Psoas muscle (tissue), 8 donors: ENCODE measurements around the gene SYNDIG1. TPM values are rescaled to one million over a fixed set of nuclear protein-coding genes. Genes with fewer than 3 reads are reported as not detected.

ENCODE experiments used
- ATAC-seq, 4 donors: fragments of 200-7000 bp; cut with Tn5 transposase; one replicate each; pipeline ENCODE4 v1.9.1; 2020; ENCODE audit warnings: moderate library complexity in 3 of 4, mild to moderate bottlenecking in 2 of 4
- DNase-seq, 2 donors: peaks; one replicate each; pipeline ENCODE4 v3.0.0-alpha.2; 2020
- H3K27ac ChIP-seq: fragments of 200-600 bp; one replicate; pipeline ENCODE4 v1.8.0; 2022
- H3K27me3 ChIP-seq, 3 donors: fragments of 200-600 bp in 1 of 3; one replicate each; pipeline versions ENCODE4 v1.6.1 to v1.8.0; 2013 to 2022; ENCODE audit warnings: low read length in 2 of 3, mild to moderate bottlenecking in 2 of 3, moderate library complexity in 1 of 3; ENCODE audit not compliant: insufficient read depth in 3 of 3
- H3K36me3 ChIP-seq, 2 donors: fragments of 200-600 bp in 1 of 2; one replicate each; pipeline versions ENCODE4 v1.6.1 to v1.8.0; 2013 to 2022; ENCODE audit warnings: low read depth in 1 of 2, mild to moderate bottlenecking in 1 of 2, moderate library complexity in 1 of 2; ENCODE audit not compliant: insufficient read depth in 1 of 2
- H3K4me1 ChIP-seq: fragments of 200-600 bp; one replicate; pipeline ENCODE4 v1.8.0; 2022
- H3K4me3 ChIP-seq: fragments of 200-600 bp; one replicate; pipeline ENCODE4 v1.8.0; 2022; ENCODE audit warnings: mild to moderate bottlenecking
- H3K9me3 ChIP-seq: fragments of 200-600 bp; one replicate; pipeline ENCODE4 v1.8.0; 2022
- WGBS, 3 donors: extraction: QIAGEN DNeasy Blood & Tissue Kit; methylation state at CpG; one replicate each; pipeline versions ENCODE4 v1.1.6 to v1.1.7; 2013; 5-methylcytosine and 5-hydroxymethylcytosine counted together
- intact Hi-C, 2 donors: fragments of 100-400 bp; cut with DNase I; formaldehyde crosslinking; loops; one replicate each; pipeline versions ENCODE4 v1.11.0 to v1.14.2; 2022
- polyA plus RNA-seq, 3 donors: library from polyadenylated mRNA; stranded (reverse); fragments of 200-250 nt; gene quantifications; one replicate each; pipeline ENCODE4 v1.2.3, GENCODE V29; 2013
- total RNA-seq, 4 donors: library from RNA; stranded (reverse); fragmentation: NEBNext Ultra II Directional in 2 of 4; extraction: Animal tissue kit (Norgen Biotek cat#: 25700) in 2 of 4; gene quantifications; one replicate each; pipeline versions ENCODE4 v1.2.1 to v1.2.4, GENCODE V29; 2021 to 2023
- TF ChIP-seq, protein P1 (sequence below): fragments of 200-600 bp; IDR thresholded peaks from one replicate; pipeline ENCODE4 v1.8.0; 2022; ENCODE audit warnings: antibody characterized with exemption
- donor health status: healthy with polysubstance abuse.
- donor health status: DM: no; HTN: no; CAD: no; lungs with moderate emphysema.
- donor health status: Bipolar disorder and iron deficiency.
- donor health status: healthy.
- donor health status: DM: yes; HTN: yes; CAD: no.
- donor health status: DM: no; HTN: no; CAD: no.
- donor health status: DM: no; HTN: no; CAD: no.
- donor health status: DM: yes; HTN: yes; CAD: no.

The SYNDIG1 gene
- total and polyA plus RNA-seq, 7 donors, result 0.03 to 0.10 TPM; not detected in 5

DNA sequence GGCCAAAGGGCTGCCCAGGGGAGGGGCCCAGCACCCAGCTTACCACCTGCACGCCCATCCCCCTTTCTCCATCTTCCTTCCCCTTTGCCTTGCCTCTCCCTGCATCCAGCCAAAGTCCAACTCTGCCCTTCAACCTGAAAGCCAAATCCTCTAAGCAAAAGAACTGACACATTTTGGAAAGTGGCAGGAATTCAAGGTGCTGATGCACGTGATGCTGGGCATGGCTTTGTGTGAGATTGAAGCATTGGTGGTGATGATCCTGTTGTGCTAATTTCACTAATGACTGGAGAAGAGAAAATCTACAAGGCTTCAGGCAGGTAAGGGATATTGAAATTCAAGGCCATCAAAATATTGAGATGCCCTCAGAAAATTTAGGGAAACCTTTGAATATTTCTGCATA, 23.3 kb downstream of the SYNDIG1 start:
- intact Hi-C loops, result no loop called here
- TF ChIP-seq, protein P1, sequence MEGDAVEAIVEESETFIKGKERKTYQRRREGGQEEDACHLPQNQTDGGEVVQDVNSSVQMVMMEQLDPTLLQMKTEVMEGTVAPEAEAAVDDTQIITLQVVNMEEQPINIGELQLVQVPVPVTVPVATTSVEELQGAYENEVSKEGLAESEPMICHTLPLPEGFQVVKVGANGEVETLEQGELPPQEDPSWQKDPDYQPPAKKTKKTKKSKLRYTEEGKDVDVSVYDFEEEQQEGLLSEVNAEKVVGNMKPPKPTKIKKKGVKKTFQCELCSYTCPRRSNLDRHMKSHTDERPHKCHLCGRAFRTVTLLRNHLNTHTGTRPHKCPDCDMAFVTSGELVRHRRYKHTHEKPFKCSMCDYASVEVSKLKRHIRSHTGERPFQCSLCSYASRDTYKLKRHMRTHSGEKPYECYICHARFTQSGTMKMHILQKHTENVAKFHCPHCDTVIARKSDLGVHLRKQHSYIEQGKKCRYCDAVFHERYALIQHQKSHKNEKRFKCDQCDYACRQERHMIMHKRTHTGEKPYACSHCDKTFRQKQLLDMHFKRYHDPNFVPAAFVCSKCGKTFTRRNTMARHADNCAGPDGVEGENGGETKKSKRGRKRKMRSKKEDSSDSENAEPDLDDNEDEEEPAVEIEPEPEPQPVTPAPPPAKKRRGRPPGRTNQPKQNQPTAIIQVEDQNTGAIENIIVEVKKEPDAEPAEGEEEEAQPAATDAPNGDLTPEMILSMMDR, result no peak
- Histone ChIP-seq H3K4me1 (no peaks in the 10 kb centered on the region), H3K27me3 (no peaks in the 10 kb centered on the region), H3K9me3 (no peaks in the 10 kb centered on the region), H3K36me3 (no peaks in the 10 kb centered on the region), H3K4me3 (no peak overlapping the region), H3K27ac (no peak overlapping the region)
- DNase-seq (no peak), ATAC-seq (no peak)
- 82 to 97% (median 94%) methylated on average over 2 of the region's 2 CpGs for WGBS, 3 donors

DNA sequence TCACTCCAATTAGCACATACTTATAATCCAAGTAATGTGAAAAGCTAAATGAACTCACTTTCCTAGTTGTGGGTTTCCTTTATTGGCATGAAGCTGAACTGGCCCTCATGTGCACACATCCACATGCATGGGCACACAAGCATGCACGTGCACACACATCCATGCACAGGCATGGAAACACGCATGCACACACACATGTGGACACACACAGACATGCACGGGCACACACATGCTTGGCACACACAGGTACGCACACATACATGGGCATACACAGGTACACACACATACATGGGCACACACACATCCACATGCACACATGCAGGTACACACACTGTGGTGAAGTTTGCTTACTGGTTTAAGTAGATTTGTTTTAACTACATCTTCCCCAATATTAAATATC, 23.8 kb downstream of the SYNDIG1 start:
- no peaks in the 10 kb centered on the region for H3K27me3 ChIP-seq
- H3K36me3 ChIP-seq, result no peaks in the 10 kb centered on the region
- ATAC-seq (no peak), DNase-seq (no peak)
- no peak overlapping the region for H3K27ac ChIP-seq
- WGBS, 3 donors, result 91 to 96% (median 91%) methylated on average over 4 of the region's 4 CpGs
- intact Hi-C loops, result no loop called here
- no peaks in the 10 kb centered on the region for H3K4me1 ChIP-seq
- TF ChIP-seq, protein P1, result no peak
- H3K9me3 ChIP-seq, result no peaks in the 10 kb centered on the region
- H3K4me3 ChIP-seq, result no peak overlapping the region

DNA sequence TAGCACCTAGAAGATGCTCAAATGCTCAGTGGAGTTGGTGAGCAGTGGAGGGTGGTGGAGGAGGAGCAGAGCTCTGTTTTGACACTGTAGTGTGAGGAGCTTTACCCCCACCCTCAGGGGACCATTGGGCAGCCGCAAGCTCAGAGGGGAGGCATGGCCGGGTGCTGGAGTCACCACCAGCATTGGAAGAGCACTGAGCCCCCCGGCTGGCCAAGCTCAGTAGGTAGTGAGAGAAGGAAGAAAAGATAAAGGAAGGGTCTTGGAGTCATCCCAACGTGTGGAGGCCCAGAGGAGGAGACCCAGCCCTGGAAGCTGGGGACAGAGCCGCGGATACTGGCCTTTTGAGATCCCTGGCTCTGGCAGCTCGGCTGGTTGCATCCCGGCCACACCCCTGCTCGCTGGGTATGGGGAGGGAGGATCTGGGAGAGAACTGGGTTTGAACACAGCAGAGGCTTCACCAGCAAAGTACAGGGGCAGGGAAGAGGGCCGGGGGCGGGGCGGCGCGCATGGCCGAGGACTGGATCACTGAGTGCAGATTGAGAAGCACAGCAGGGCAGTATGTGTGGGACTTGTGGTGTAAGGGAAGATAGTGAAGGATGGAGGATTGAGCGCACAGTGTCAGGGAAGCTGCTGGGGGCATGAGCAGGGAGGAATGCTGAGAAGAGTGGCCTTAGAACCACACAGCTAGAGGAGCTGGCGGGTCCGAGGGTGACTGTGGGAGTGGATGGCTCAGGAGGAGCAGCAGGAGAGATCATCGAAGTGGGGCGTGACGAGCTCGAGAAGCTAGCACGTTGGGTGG, 24.4 kb downstream of the SYNDIG1 start:
- Histone ChIP-seq H3K27me3 (no peaks in the 10 kb centered on the region), H3K4me3 (no peak overlapping the region), H3K27ac (no peak overlapping the region), H3K36me3 (no peaks in the 10 kb centered on the region), H3K4me1 (no peaks in the 10 kb centered on the region), H3K9me3 (no peaks in the 10 kb centered on the region)
- TF ChIP-seq, protein P1, result no peak
- 81 to 86% (median 81%) methylated on average over 23 of the region's 23 CpGs for WGBS, 3 donors
- no peak for DNase-seq
- intact Hi-C loops, result no loop called here
- ATAC-seq, result no peak

DNA sequence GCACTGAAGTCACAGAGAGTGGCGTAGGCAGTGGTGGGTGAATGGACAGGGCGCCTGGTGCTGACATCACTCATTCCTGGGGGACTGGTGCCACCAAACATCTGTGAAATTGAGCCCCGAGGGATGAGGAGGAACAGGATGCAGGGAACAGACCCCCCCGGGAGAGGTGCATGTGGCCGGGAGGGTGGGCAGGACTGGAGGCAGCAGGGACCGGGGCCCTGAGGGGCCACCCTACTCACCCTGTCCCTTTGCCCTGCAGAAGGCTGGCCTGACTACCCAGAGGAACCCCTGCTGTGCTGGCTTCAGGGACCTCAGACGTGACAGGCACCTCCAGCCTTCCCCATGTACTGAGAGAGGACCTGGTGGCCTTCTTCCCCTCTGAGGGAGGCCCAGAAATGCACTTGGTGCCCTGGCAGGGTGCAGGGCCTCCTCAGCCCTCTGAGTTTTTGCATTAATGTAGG, 25.1 kb downstream of the SYNDIG1 start:
- ATAC-seq (no peak), DNase-seq (no peak)
- TF ChIP-seq, protein P1, result no peak
- Histone ChIP-seq H3K27me3 (no peaks in the 10 kb centered on the region), H3K4me3 (no peak overlapping the region), H3K27ac (no peak overlapping the region), H3K36me3 (no peaks in the 10 kb centered on the region), H3K9me3 (no peaks in the 10 kb centered on the region), H3K4me1 (no peaks in the 10 kb centered on the region)
- intact Hi-C loops, result no loop called here
- 76 to 84% (median 76%) methylated on average over 7 of the region's 7 CpGs for WGBS, 3 donors
